ENCODE results near the gene TDO2.

The TDO2 gene

DNA sequence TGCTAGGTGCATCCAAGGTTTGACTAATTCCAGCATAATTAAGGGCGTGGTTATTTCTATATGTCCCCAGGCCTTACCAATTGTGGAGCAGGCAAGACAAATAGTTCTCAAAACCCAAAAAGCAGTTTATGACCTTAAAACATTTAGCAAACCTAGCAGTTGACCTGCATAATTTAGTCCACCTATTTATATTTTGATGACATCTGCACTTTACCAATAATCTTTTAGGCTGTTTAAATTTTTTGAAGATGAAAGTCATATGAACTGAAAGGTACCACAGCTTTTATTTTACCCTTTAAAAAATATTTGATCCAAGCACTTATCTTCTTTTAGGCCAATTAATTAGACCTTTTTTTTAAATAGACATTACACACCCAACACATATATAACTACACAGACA, 27.6 kb upstream of the TDO2 start:
- H3K4me2 ChIP-seq (ENCODE audit: low read length), result no peak overlapping the region
- H3K27ac ChIP-seq (ENCODE audit: low read length), result no peak overlapping the region
- H2AFZ ChIP-seq (ENCODE audit: low read depth, low read length), result no peak overlapping the region
- no peaks in the 10 kb centered on the region for H3K36me3 ChIP-seq (replicated peaks; ENCODE audit: low read depth, low read length)
- H4K20me1 ChIP-seq (ENCODE audit: insufficient read depth, low read length), result no peaks in the 10 kb centered on the region
- H3K27me3 ChIP-seq (ENCODE audit: low read depth, low read length), result no peaks in the 10 kb centered on the region
- H3K4me3 ChIP-seq (ENCODE audit: low read length), result no peak overlapping the region
- peaks cover 11% of the 10 kb centered on the region for H3K4me1 ChIP-seq (ENCODE audit: low read length)
- no peaks in the 10 kb centered on the region for H3K79me2 ChIP-seq (ENCODE audit: low read length)
- H3K9ac ChIP-seq (ENCODE audit: low read length), result no peak overlapping the region
- H3K9me3 ChIP-seq (ENCODE audit: insufficient read depth, low read length), result no peaks in the 10 kb centered on the region
- no peak for TF ChIP-seq CTCF (IDR thresholded peaks at IDR 0.05; ENCODE audit: low read depth, low read length)
- TF ChIP-seq EZH2phosphoT487 (IDR thresholded peaks at IDR 0.05; ENCODE audit: low read depth), result no peak

- TF ChIP-seq CTCF (IDR thresholded peaks at IDR 0.05; ENCODE audit: low read depth, low read length) (no peak), EZH2phosphoT487 (IDR thresholded peaks at IDR 0.05; ENCODE audit: low read depth) (no peak)
- Histone ChIP-seq H2AFZ (ENCODE audit: low read depth, low read length) (no peak overlapping the region), H3K4me1 (ENCODE audit: low read length) (peaks cover 16% of the 10 kb centered on the region), H3K9ac (ENCODE audit: low read length) (no peak overlapping the region), H3K36me3 (replicated peaks; ENCODE audit: low read depth, low read length) (no peaks in the 10 kb centered on the region), H3K4me2 (ENCODE audit: low read length) (no peak overlapping the region), H3K4me3 (ENCODE audit: low read length) (no peak overlapping the region), H3K79me2 (ENCODE audit: low read length) (no peaks in the 10 kb centered on the region), H3K9me3 (ENCODE audit: insufficient read depth, low read length) (no peaks in the 10 kb centered on the region), H3K27ac (ENCODE audit: low read length) (no peak overlapping the region), H4K20me1 (ENCODE audit: insufficient read depth, low read length) (no peaks in the 10 kb centered on the region), H3K27me3 (ENCODE audit: low read depth, low read length) (no peaks in the 10 kb centered on the region)
These were observed 25.5 kb upstream of the TDO2 start for GRCh38 chr4:155877971-155878370.

DNA sequence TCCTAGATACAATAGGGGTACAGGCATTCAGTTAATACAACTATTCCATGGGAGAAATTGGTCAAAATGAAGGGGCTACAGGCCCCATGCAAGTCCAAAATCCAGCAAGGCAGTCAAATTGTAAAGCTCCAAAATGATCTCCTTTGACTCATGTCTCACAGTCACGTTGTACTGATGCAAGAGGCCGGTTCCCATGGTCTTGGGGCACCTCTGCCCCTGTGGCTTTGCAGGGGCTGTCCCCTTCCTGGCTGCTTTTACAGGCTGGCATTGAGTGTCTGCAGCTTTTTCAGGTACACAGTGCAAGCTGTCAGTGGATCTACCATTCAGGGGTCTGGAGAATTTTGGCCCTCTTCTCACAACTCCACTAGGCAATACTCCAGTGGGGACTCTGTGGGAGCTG, 24.9 kb upstream of the TDO2 start:
- Histone ChIP-seq H3K27me3 (ENCODE audit: low read depth, low read length) (no peaks in the 10 kb centered on the region), H3K9ac (ENCODE audit: low read length) (no peak overlapping the region), H3K4me2 (ENCODE audit: low read length) (peak overlapping the region; percentile 16), H3K79me2 (ENCODE audit: low read length) (no peaks in the 10 kb centered on the region), H3K27ac (ENCODE audit: low read length) (peak overlapping the region; percentile 29), H3K9me3 (ENCODE audit: insufficient read depth, low read length) (no peaks in the 10 kb centered on the region), H2AFZ (ENCODE audit: low read depth, low read length) (peak overlapping the region; percentile 17; the same call in 1 of the 2 replicates), H3K36me3 (replicated peaks; ENCODE audit: low read depth, low read length) (no peaks in the 10 kb centered on the region), H4K20me1 (ENCODE audit: insufficient read depth, low read length) (no peaks in the 10 kb centered on the region), H3K4me1 (ENCODE audit: low read length) (peaks cover 17% of the 10 kb centered on the region), H3K4me3 (ENCODE audit: low read length) (no peak overlapping the region)
- TF ChIP-seq CTCF (IDR thresholded peaks at IDR 0.05; ENCODE audit: low read depth, low read length) (no peak), EZH2phosphoT487 (IDR thresholded peaks at IDR 0.05; ENCODE audit: low read depth) (no peak)

GRCh38 chr4:155879767-155880166, 23.7 kb upstream of the TDO2 start:
- H3K36me3 ChIP-seq (replicated peaks; ENCODE audit: low read depth, low read length), result no peaks in the 10 kb centered on the region
- TF ChIP-seq EZH2phosphoT487 (IDR thresholded peaks at IDR 0.05; ENCODE audit: low read depth), result no peak
- TF ChIP-seq CTCF (IDR thresholded peaks at IDR 0.05; ENCODE audit: low read depth, low read length), result no peak

More at GRCh38 chr4:155879767-155880166, 23.7 kb upstream of the TDO2 start:
- Histone ChIP-seq H2AFZ (ENCODE audit: low read depth, low read length) (no peak overlapping the region), H3K4me1 (ENCODE audit: low read length) (peaks cover 23% of the 10 kb centered on the region), H3K4me3 (ENCODE audit: low read length) (no peak overlapping the region), H3K27me3 (ENCODE audit: low read depth, low read length) (no peaks in the 10 kb centered on the region), H3K79me2 (ENCODE audit: low read length) (no peaks in the 10 kb centered on the region), H3K9ac (ENCODE audit: low read length) (no peak overlapping the region), H3K9me3 (ENCODE audit: insufficient read depth, low read length) (no peaks in the 10 kb centered on the region), H3K27ac (ENCODE audit: low read length) (no peak overlapping the region), H3K4me2 (ENCODE audit: low read length) (no peak overlapping the region), H4K20me1 (ENCODE audit: insufficient read depth, low read length) (no peaks in the 10 kb centered on the region)
